Mammary epithelial cell (primary cell): ENCODE data around the gene ZNF408.

Source experiments
- CTCF ChIP-seq, 2 donors: IDR thresholded peaks in 1 of 2; conservative IDR thresholded peaks in 1 of 2; 2 replicates each; pipeline ENCODE4 v1.5.1; 2011 to 2012; ENCODE audit warnings: inconsistent platforms in 2 of 2, low read length in 2 of 2, mild to moderate bottlenecking in 2 of 2, control low read depth in 1 of 2, low read depth in 1 of 2; ENCODE audit not compliant: insufficient read depth in 1 of 2; ENCODE audit errors: extremely low read depth in 1 of 2
- EZH2 ChIP-seq: IDR thresholded peaks from 2 replicates; pipeline ENCODE4 v1.6.1; 2012; ENCODE audit warnings: low read length, inconsistent platforms, borderline replicate concordance

DNA sequence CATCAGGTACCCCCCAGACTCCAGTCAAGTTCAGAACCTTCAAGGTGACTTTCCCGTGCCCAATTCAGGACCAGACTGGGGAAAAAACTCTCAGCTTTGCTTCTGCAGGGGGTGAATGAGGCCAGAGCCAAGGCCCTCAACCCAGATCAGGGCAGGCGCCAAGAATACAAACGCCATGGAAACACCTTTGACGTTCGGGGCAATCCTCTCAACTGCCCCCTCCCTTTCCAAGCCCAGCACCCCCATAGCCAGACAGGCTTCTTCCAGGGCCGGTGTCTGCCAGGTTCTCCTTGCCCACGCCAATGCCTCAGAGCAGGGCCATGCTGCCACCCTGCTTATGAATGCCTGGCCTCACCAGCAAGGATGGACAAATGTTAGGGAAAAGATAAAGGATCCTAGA, 6.2 kb upstream of the ZNF408 start:
- no peak for TF ChIP-seq CTCF (conservative IDR thresholded peaks at IDR 0.05 in 1 of 2, IDR thresholded peaks at IDR 0.05 in 1 of 2; ENCODE audit: extremely low read depth in 1 of 2, insufficient read depth in 1 of 2, low read depth in 1 of 2, low read length in 2 of 2)
- no peak for TF ChIP-seq EZH2
